ENCODE data around the gene ARHGAP1. TPM values are rescaled to one million over a fixed set of nuclear protein-coding genes. Genes with fewer than 3 reads are reported as not detected.

The ARHGAP1 gene
- total RNA-seq = 44.1 and 49.6 TPM in 2 replicates

DNA sequence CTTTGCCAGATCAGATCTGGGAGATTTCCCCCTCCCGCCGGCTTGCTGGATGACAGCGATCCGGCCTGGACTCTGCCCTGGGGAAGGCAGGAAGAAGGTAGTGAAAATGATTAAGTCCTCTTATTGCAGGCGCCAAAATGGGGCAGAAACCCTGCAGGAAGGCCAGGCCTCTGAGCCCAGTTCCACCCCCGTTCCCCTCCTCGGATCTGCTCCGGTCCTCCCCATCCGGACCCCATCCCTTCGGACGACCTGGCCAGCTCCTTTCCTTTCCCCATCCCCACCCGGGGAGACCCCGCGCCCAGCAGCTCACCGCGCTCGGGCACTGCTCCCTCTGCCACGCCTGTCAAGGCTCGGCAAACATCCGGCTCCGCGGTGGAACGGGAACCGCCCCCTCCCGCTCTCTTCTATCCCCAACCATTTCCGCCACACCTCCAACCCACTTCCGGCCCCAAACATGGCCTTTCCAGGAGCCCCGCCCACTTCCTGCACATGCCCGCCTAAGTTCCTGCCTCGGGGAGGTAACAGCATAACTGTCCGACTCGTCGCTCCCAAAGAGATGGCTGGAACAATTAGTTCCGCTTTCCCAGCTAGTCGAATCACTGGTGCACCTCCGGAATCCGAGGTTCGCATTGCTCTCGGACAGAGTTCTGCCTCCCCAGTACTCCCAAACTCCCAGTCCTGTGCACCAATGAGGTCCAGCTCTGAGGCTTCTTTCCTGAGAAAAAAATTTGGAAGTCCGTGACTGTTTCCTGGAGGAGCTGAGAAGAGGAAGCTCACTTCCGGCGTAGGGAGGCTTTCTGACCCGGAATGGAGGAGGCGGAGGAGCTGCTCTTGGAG, at the start of gene ARHGAP1, which contains the start of gene ZNF408:
Gene ARHGAP1, minus strand, starts transcription at position 379 of the 837 bp plus-strand sequence. CDS start 4,512 bp downstream, outside the sequence.
Gene ZNF408, plus strand, starts transcription at position 791 of the 837 bp plus-strand sequence. Its CDS starts 17 bp downstream, at position 808.

GRCh38 chr11:46719048-46719542, 18.7 kb upstream of the ARHGAP1 start, which contains the start of gene F2:
Gene F2 (plus strand): TSS chr11:46719213. CDS start chr11:46719236, 23 bp downstream.

Other genes with a start within 250 kb of the ARHGAP1 start
- 28.5 and 32.0 TPM in 2 replicates for gene AMBRA1, start 106.6 kb downstream of the ARHGAP1 start, total RNA-seq
- 2.6 and 4.1 TPM in 2 replicates for gene HARBI1, start 83.4 kb downstream of the ARHGAP1 start, total RNA-seq
- 84.7 and 101 TPM in 2 replicates for gene ATG13, start 83.1 kb downstream of the ARHGAP1 start, total RNA-seq
- 9.2 and 11.2 TPM in 2 replicates for gene ZNF408, start 412 bp upstream of the ARHGAP1 start, total RNA-seq
- not detected in 2 replicates for gene F2, start 18.6 kb upstream of the ARHGAP1 start, total RNA-seq
- 57.9 and 81.9 TPM in 2 replicates for gene CKAP5, start 145.7 kb upstream of the ARHGAP1 start, total RNA-seq
- 0.53 and 1.4 TPM in 2 replicates for gene LRP4, start 217.9 kb upstream of the ARHGAP1 start, total RNA-seq
- 35.8 and 55.9 TPM in 2 replicates for gene CSTPP1, start 236.1 kb upstream of the ARHGAP1 start, total RNA-seq

Measured in myometrial cell (primary cell).